K562 (cell line): Measurements from ENCODE around the gene CDKN2C. TPM values are rescaled to one million over a fixed set of nuclear protein-coding genes. Genes with fewer than 3 reads are reported as not detected.

ENCODE experiments used
- CBX1 ChIP-seq: sonication (generic); IDR thresholded peaks from 2 replicates; pipeline ENCODE4 v1.6.1; 2016; ENCODE audit warnings: antibody characterized with exemption, low read depth, mild to moderate bottlenecking
- CBX8 ChIP-seq: fragments of 200-600 bp; sonication (generic); IDR thresholded peaks from 2 replicates; pipeline ENCODE4 v1.6.1; 2012; ENCODE audit warnings: borderline replicate concordance, mixed run types, low read depth, mild to moderate bottlenecking, moderate library complexity, mixed read lengths, low read length, control low read depth, inconsistent platforms; ENCODE audit not compliant: poor library complexity, severe bottlenecking; ENCODE audit errors: extremely low read depth
- CC2D1A ChIP-seq: fragments of 450-650 bp; IDR thresholded peaks from 2 replicates; pipeline ENCODE4 v1.6.1; 2017; ENCODE audit warnings: mild to moderate bottlenecking
- CHCHD3 ChIP-seq: fragments of 250-450 bp; sonication (Bioruptor Pico); IDR thresholded peaks from 2 replicates; pipeline ENCODE4 v2.1.2; 2022; ENCODE audit warnings: mild to moderate bottlenecking
- CREB5 ChIP-seq: fragments of 250-450 bp; sonication (Bioruptor Pico); IDR thresholded peaks from 2 replicates; pipeline ENCODE4 v1.5.0; 2020; ENCODE audit warnings: mild to moderate bottlenecking
- DDX20 ChIP-seq: fragments of 450-650 bp; IDR thresholded peaks from 2 replicates; pipeline ENCODE4 v1.6.1; 2016; ENCODE audit warnings: missing genetic modification characterization, low read depth, mild to moderate bottlenecking, missing compliant biosample characterization, moderate library complexity
- EP300 ChIP-seq: IDR thresholded peaks from 2 replicates; pipeline ENCODE4 v1.6.1; 2012; ENCODE audit warnings: low read length, improper control_type of control experiment
- ESRRA ChIP-seq: fragments of 450-650 bp; IDR thresholded peaks from 2 replicates; pipeline ENCODE4 v1.6.1; 2014; ENCODE audit warnings: low read depth, mild to moderate bottlenecking, moderate library complexity, borderline replicate concordance
- FOXJ3 ChIP-seq: sonication (generic); formaldehyde crosslinking; IDR thresholded peaks from 2 replicates; pipeline ENCODE4 v1.4.0; 2020; ENCODE audit warnings: mild to moderate bottlenecking, missing genetic modification reagents
- GABPB2 ChIP-seq: fragments of 250-450 bp; sonication (Bioruptor Pico); conservative IDR thresholded peaks from 2 replicates; pipeline ENCODE4 v1.5.1; 2021; ENCODE audit warnings: mild to moderate bottlenecking
- HCFC1 ChIP-seq: IDR thresholded peaks from 2 replicates; pipeline ENCODE4 v1.6.1; 2012; ENCODE audit warnings: low read depth, low read length, improper control_type of control experiment
- HNRNPUL1 ChIP-seq: fragments of 200-400 bp; formaldehyde crosslinking; IDR thresholded peaks from 2 replicates; pipeline ENCODE4 v1.6.1; 2017; ENCODE audit warnings: low read length
- KDM2B ChIP-seq: fragments of 250-450 bp; sonication (Bioruptor Pico); IDR thresholded peaks from 2 replicates; pipeline ENCODE4 v1.8.0; 2021; ENCODE audit warnings: mild to moderate bottlenecking, moderate library complexity
- KLF6 ChIP-seq: fragments of 250-450 bp; sonication (Bioruptor Pico); IDR thresholded peaks from 2 replicates; pipeline ENCODE4 v1.4.0; 2020; ENCODE audit warnings: mild to moderate bottlenecking, moderate library complexity, borderline replicate concordance
- MXD1 ChIP-seq: fragments of 250-450 bp; sonication (Bioruptor Pico); IDR thresholded peaks from 2 replicates; pipeline ENCODE4 v1.8.0; 2021; ENCODE audit warnings: borderline replicate concordance, mild to moderate bottlenecking, moderate library complexity; ENCODE audit not compliant: poor library complexity, severe bottlenecking
- NFATC3 ChIP-seq: fragments of 450-650 bp; IDR thresholded peaks from 2 replicates; pipeline ENCODE4 v1.6.1; 2017; ENCODE audit warnings: mild to moderate bottlenecking
- PPARD ChIP-seq: fragments of 250-450 bp; sonication (Bioruptor Pico); IDR thresholded peaks from 2 replicates; pipeline ENCODE4 v1.8.0; 2022; ENCODE audit warnings: inconsistent platforms, mild to moderate bottlenecking, moderate library complexity
- PRMT5 ChIP-seq: sonication (generic); formaldehyde crosslinking; IDR thresholded peaks from 2 replicates; pipeline ENCODE4 v1.5.0; 2020; ENCODE audit warnings: missing genetic modification reagents
- RBBP5 ChIP-seq: fragments of 200-600 bp; sonication (generic); IDR thresholded peaks from 2 replicates; pipeline ENCODE4 v1.6.1; 2012; ENCODE audit warnings: borderline replicate concordance, mild to moderate bottlenecking, low read length, control low read depth, inconsistent platforms; ENCODE audit not compliant: insufficient read depth, poor library complexity, severe bottlenecking
- ZBTB12 ChIP-seq: fragments of 250-450 bp; sonication (Bioruptor Pico); IDR thresholded peaks from 2 replicates; pipeline ENCODE4 v1.4.0; 2020
- ZBTB8A ChIP-seq: fragments of 450-650 bp; IDR thresholded peaks from 2 replicates; pipeline ENCODE4 v1.6.1; 2018; ENCODE audit warnings: mild to moderate bottlenecking, moderate library complexity; ENCODE audit not compliant: partially characterized antibody
- ZNF143 ChIP-seq: sonication (generic); formaldehyde crosslinking; IDR thresholded peaks from 2 replicates; pipeline ENCODE4 v1.9.0; 2022; ENCODE audit warnings: mild to moderate bottlenecking, missing genetic modification reagents
- ZNF24 ChIP-seq: fragments of 450-650 bp; IDR thresholded peaks from 2 replicates; pipeline ENCODE4 v1.6.1; 2016
- ZNF668 ChIP-seq: fragments of 250-450 bp; sonication (Bioruptor Pico); IDR thresholded peaks from 2 replicates; pipeline ENCODE4 v1.8.0; 2022; ENCODE audit warnings: mild to moderate bottlenecking, inconsistent platforms
- ZNF764 ChIP-seq: fragments of 250-450 bp; sonication (Bioruptor Pico); IDR thresholded peaks from 2 replicates; pipeline ENCODE4 v1.4.0; 2020; ENCODE audit warnings: low read depth, mild to moderate bottlenecking, moderate library complexity
- polyA plus RNA-seq, 8 experiments: library from polyadenylated mRNA; depleted of rRNA in 4 of 8; stranded (reverse) in 5 of 8; unstranded in 3 of 8; fragments of >200 nt; fragmentation: Nextera tagmentation in 2 of 8; fragmentation: Illumina TruSeq in 1 of 8; extraction: Ambion mirVana in 2 of 8; extraction: Trizol in 1 of 8; gene quantifications; 2 replicates each; pipeline versions ENCODE4 v1.2.1 to v1.2.3, GENCODE V29; 2011 to 2014; ENCODE audit warnings: inconsistent platforms in 1 of 8, missing spikeins in 1 of 8
- total RNA-seq, 7 experiments: library from RNA; depleted of rRNA in 6 of 7; stranded (reverse); fragments of >200 nt in 6 of 7; fragmentation: Illumina TruSeq in 2 of 7; extraction: Trizol in 2 of 7; gene quantifications; 2 replicates each; pipeline versions ENCODE4 v1.2.1 to v1.2.3, GENCODE V29; 2011 to 2021; ENCODE audit warnings: low replicate concordance in 1 of 7
- TF ChIP-seq, protein P1 (sequence below): fragments of 450-650 bp; IDR thresholded peaks from 2 replicates; pipeline ENCODE4 v1.6.1; 2016; ENCODE audit warnings: missing biosample characterization, missing genetic modification characterization

The CDKN2C gene
- total and polyA plus RNA-seq, 9 of the 15 experiments (the other 6 are each of a cell fraction or from before 2014, with no cell fraction given): 11.9 to 74.3 (median 45.9) TPM

- TF ChIP-seq MXD1 (CRISPR knock-in tag) (no peak), HCFC1 (no peak), KLF6 (CRISPR knock-in tag) (no peak), NFATC3 (no peak), CBX8 (no peak), GABPB2 (CRISPR knock-in tag) (no peak), HNRNPUL1 (no peak), EP300 (0 out of 2 replicates have a peak, but pooled peaks have one; percentile 14), FOXJ3 (no peak), DDX20 (tag) (no peak), ZNF143 (CRISPR knock-in tag) (peak; percentile 40; the same call in 1 of the 2 replicates), CHCHD3 (CRISPR knock-in tag) (no peak), RBBP5 (peak; percentile 99), PRMT5 (no peak), CREB5 (CRISPR knock-in tag) (no peak), ZBTB12 (CRISPR knock-in tag) (no peak), PPARD (CRISPR knock-in tag) (no peak), ESRRA (no peak), ZBTB8A (no peak), ZNF668 (no peak), CBX1 (peak; percentile 69; the same call in 1 of the 2 replicates), ZNF24 (peak; percentile 39; the same call in 1 of the 2 replicates), KDM2B (CRISPR knock-in tag) (no peak), CC2D1A (peak; percentile 13; the same call in 1 of the 2 replicates), ZNF764 (CRISPR knock-in tag) (no peak)
- TF ChIP-seq, protein P1, sequence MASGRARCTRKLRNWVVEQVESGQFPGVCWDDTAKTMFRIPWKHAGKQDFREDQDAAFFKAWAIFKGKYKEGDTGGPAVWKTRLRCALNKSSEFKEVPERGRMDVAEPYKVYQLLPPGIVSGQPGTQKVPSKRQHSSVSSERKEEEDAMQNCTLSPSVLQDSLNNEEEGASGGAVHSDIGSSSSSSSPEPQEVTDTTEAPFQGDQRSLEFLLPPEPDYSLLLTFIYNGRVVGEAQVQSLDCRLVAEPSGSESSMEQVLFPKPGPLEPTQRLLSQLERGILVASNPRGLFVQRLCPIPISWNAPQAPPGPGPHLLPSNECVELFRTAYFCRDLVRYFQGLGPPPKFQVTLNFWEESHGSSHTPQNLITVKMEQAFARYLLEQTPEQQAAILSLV (tag): no peak
These were observed 8.3 kb downstream of the CDKN2C start (continued) for GRCh38 chr1:50978144-50978851.
